NCI-H82 treated with DMSO at 0.1 percent for 48 hours (cell line): Measurements from ENCODE around the gene TEX48.

Experiments
- DNase-seq: peaks from one replicate; lab custom pipeline; 2025; ENCODE audit not compliant: unreplicated experiment; lab: John Stamatoyannopoulos, UW

The TEX48 gene

GRCh38 chr9:114624677-114625076, 57.3 kb downstream of the TEX48 start:
- DNase-seq = no peak

DNA sequence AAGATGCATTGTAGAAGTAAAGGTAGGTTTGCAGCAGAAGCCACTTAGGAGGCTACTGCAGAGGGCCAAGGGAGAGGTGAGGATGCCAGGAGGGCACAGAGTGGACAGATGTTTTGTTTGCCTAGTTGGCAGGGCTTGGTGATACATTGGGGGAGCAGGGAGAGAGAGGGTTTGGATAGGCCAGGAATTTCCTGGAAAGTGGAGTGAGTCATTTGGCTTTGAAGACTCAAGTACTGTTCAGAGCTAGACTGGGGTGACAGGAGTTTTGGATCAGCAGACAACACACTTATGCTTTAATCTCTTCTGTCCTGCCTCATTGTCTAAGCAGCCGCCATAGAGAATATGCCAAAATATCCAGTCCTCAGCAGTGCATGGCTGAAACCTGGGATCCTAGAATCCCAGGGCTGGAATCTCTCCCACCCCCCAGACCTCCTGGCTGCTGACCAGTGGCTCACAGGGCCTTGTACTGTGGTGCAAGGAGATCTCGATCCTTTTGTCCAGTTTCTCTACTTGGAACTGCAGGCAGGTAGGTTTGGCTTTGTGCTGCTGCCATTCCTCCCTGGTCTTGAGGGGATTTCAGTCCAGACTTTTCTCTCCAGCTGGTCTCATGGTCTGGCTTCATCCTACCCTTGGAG, 59.9 kb downstream of the TEX48 start:
- no peak for DNase-seq

GRCh38 chr9:114621561-114621960, 60.4 kb downstream of the TEX48 start:
- no peak for DNase-seq

DNA sequence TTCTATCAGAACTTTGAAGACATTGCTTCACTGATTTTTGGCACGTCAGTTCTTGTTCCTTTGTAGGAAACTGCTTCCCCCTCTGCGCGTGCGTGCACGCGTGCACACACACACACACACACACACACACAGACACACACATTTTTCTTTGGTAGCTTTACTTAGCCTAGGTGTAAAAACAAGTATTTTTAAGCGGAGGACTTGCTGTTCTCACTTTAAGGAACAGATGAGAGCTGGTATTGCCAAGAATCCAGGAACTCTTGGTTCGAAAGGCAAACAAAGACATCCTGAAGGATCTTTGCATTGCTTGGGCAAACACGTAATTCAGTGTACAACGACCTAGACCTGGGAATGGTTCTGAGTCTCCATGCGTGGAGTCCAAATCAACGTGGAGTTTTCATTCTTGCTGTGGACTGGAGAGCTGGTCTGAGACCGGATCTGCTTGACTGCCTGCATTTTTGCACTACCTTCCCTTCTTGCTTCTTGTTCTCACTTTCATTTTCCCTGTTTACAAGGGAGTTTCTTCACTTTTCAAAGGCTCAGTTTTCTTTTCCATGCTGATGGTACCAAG, 62.7 kb downstream of the TEX48 start:
- no peak for DNase-seq

DNA sequence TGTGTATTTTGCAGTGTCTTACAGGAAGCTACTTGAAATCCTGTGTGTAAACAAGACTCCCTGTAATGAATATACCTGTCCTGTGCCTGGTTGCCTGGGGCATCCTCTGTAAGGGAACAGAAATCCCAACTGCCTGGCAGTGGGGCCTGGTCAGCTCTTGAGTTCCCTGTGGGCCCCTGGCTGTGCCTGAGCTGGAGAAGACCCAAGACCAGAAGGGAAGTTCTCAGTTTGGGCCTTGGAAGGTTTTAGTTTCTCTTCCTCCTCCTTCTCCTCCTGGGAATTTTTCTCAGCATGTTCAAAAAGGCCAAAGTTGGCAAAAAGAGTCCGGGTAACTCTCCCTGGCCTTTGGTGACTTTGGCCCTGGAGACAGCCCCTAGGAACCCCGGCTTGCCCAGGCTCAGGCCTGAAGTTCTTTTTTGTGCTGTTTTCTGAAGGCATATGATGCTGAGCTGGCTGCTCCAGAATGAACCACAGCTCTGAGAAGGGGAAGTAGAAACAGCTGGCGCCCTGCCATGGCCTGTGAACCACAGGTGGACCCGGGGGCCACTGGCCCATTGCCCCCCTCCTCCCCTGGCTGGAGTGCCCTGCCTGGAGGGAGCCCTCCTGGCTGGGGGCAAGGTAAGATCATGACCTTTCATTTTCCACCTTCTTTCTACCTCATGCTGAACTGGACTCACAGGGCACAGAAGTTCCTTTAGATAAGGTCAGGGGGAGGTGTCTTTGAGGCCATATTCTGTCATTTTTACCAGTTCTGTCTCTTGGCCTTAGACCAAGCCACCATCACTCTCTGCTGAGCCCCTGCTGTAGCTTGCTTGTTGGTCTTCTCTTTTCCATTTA, 65.1 kb downstream of the TEX48 start:
- DNase-seq = no peak
